H9 (cell line): ENCODE results near the gene MED22. TPM values are rescaled to one million over a fixed set of nuclear protein-coding genes. Genes with fewer than 3 reads are reported as not detected.
A peak's percentile ranks its signal among the peaks of the same experiment; 100 is the strongest.

ENCODE experiments used
- DNase-seq: peaks from one replicate; pipeline ENCODE4 v3.0.0-alpha.2; 2017
- H2AFZ ChIP-seq: one replicate; pipeline ENCODE4 v1.6.1; 2013; ENCODE audit warnings: mild to moderate bottlenecking, low read length, control low read depth, moderate library complexity
- H2AK5ac ChIP-seq: 2 replicates; pipeline ENCODE4 v1.6.1; 2013; ENCODE audit warnings: low read length, control low read depth, mixed read lengths; ENCODE audit not compliant: insufficient read length
- H2BK120ac ChIP-seq: one replicate; pipeline ENCODE4 v1.6.1; 2013; ENCODE audit warnings: low read depth, mild to moderate bottlenecking, low read length, control low read depth, inconsistent platforms; ENCODE audit not compliant: poor library complexity, severe bottlenecking
- H2BK12ac ChIP-seq: 2 replicates; pipeline ENCODE4 v1.6.1; 2013; ENCODE audit warnings: low read length, control low read depth, mixed read lengths, low read depth; ENCODE audit not compliant: insufficient read length
- H2BK15ac ChIP-seq: 2 replicates; pipeline ENCODE4 v1.6.1; 2013; ENCODE audit warnings: low read depth, low read length, control low read depth
- H2BK20ac ChIP-seq: one replicate; pipeline ENCODE4 v1.6.1; 2013; ENCODE audit warnings: low read depth, mild to moderate bottlenecking, low read length, control low read depth, inconsistent platforms; ENCODE audit not compliant: poor library complexity, severe bottlenecking
- H2BK5ac ChIP-seq: 2 replicates; pipeline ENCODE4 v1.6.1; 2013; ENCODE audit warnings: low read length, control low read depth, mixed read lengths; ENCODE audit not compliant: insufficient read length
- H3K14ac ChIP-seq: 2 replicates; pipeline ENCODE4 v1.6.1; 2013; ENCODE audit warnings: low read length, control low read depth; ENCODE audit not compliant: insufficient read depth
- H3K18ac ChIP-seq: 2 replicates; pipeline ENCODE4 v1.6.1; 2013; ENCODE audit warnings: low read depth, mild to moderate bottlenecking, mixed read lengths, low read length, control low read depth; ENCODE audit not compliant: insufficient read length
- H3K23ac ChIP-seq: 2 replicates; pipeline ENCODE4 v1.6.1; 2013; ENCODE audit warnings: low read length, control low read depth, mixed read lengths, low read depth; ENCODE audit not compliant: insufficient read length
- H3K23me2 ChIP-seq: 2 replicates; pipeline ENCODE4 v1.6.1; 2013; ENCODE audit warnings: low read depth, mild to moderate bottlenecking, mixed read lengths, low read length, control low read depth; ENCODE audit not compliant: insufficient read length, poor library complexity, severe bottlenecking
- H3K27ac ChIP-seq: 2 replicates; pipeline ENCODE4 v1.5.1; 2013; ENCODE audit warnings: low read length, control low read depth, mixed read lengths, low read depth; ENCODE audit not compliant: insufficient read length
- H3K27me3 ChIP-seq: 2 replicates; pipeline ENCODE4 v1.6.1; 2013; ENCODE audit warnings: low read length, control low read depth, inconsistent platforms; ENCODE audit not compliant: insufficient read depth
- H3K4ac ChIP-seq: 2 replicates; pipeline ENCODE4 v1.6.1; 2013; ENCODE audit warnings: low read depth, mild to moderate bottlenecking, control low read depth, inconsistent platforms, low read length, moderate library complexity
- H3K4me1 ChIP-seq: 2 replicates; pipeline ENCODE4 v1.6.1; 2013; ENCODE audit warnings: low read length, control low read depth, inconsistent platforms; ENCODE audit not compliant: insufficient read depth
- H3K4me2 ChIP-seq: 2 replicates; pipeline ENCODE4 v1.6.1; 2013; ENCODE audit warnings: low read length, control low read depth, mixed read lengths; ENCODE audit not compliant: insufficient read length, insufficient read depth
- H3K56ac ChIP-seq: 2 replicates; pipeline ENCODE4 v1.6.1; 2013; ENCODE audit warnings: low read depth, mild to moderate bottlenecking, mixed read lengths, low read length, control low read depth; ENCODE audit not compliant: insufficient read length
- H3K79me1 ChIP-seq: 2 replicates; pipeline ENCODE4 v1.6.1; 2013; ENCODE audit warnings: low read depth, mild to moderate bottlenecking, moderate library complexity, low read length, control low read depth, inconsistent platforms; ENCODE audit not compliant: insufficient read depth, poor library complexity, severe bottlenecking
- H3K79me2 ChIP-seq: 2 replicates; pipeline ENCODE4 v1.6.1; 2013; ENCODE audit warnings: low read length, control low read depth, inconsistent platforms; ENCODE audit not compliant: insufficient read depth
- H3K9ac ChIP-seq: 2 replicates; pipeline ENCODE4 v1.6.1; 2013; ENCODE audit warnings: low read length, control low read depth, mixed read lengths; ENCODE audit not compliant: insufficient read length; ENCODE audit errors: extremely low read depth
- H3K9me3 ChIP-seq: one replicate; pipeline ENCODE4 v1.6.1; 2013; ENCODE audit warnings: low read depth, low read length, inconsistent platforms; ENCODE audit not compliant: control insufficient read depth
- H3T11ph ChIP-seq: one replicate; pipeline ENCODE4 v1.6.1; 2013; ENCODE audit warnings: mild to moderate bottlenecking, low read length, control low read depth, inconsistent platforms
- H4K20me1 ChIP-seq: one replicate; pipeline ENCODE4 v1.6.1; 2013; ENCODE audit not compliant: control insufficient read depth, insufficient read length, insufficient read depth
- H4K5ac ChIP-seq: 2 replicates; pipeline ENCODE4 v1.6.1; 2013; ENCODE audit warnings: low read depth, mild to moderate bottlenecking, mixed read lengths, low read length, control low read depth; ENCODE audit not compliant: insufficient read length
- H4K8ac ChIP-seq: replicated peaks from 2 replicates; pipeline ENCODE4 v1.6.1; 2013; ENCODE audit warnings: low read length, control low read depth, mixed read lengths, low read depth; ENCODE audit not compliant: insufficient read length
- H4K91ac ChIP-seq: 2 replicates; pipeline ENCODE4 v1.6.1; 2013; ENCODE audit warnings: low read depth, mild to moderate bottlenecking, moderate library complexity, mixed read lengths, low read length, control low read depth; ENCODE audit not compliant: insufficient read length
- H3K27ac Mint-ChIP-seq, 3 experiments: 2 replicates in 2 of 3; 3 replicates in 1 of 3; pipeline ENCODE4 v1.8.0; 2020 to 2021; ENCODE audit warnings: mixed read lengths in 3 of 3, mild to moderate bottlenecking in 1 of 3, moderate library complexity in 1 of 3
- H3K27me3 Mint-ChIP-seq: 2 replicates; pipeline ENCODE4 v1.8.0; 2021; ENCODE audit warnings: low read depth, mild to moderate bottlenecking, moderate library complexity, mixed read lengths
- H3K36me3 Mint-ChIP-seq, 3 experiments: 2 replicates in 2 of 3; 3 replicates in 1 of 3; pipeline ENCODE4 v1.8.0; 2020 to 2021; ENCODE audit warnings: low read depth in 3 of 3, mixed read lengths in 3 of 3; ENCODE audit not compliant: insufficient read depth in 1 of 3
- H3K4me1 Mint-ChIP-seq, 2 experiments: 2 replicates each; pipeline ENCODE4 v1.8.0; 2020; ENCODE audit warnings: mixed read lengths in 2 of 2
- H3K4me3 Mint-ChIP-seq, 2 experiments: 2 replicates in 1 of 2; 3 replicates in 1 of 2; pipeline ENCODE4 v1.8.0; 2020 to 2021; ENCODE audit warnings: mild to moderate bottlenecking in 2 of 2, mixed read lengths in 2 of 2, moderate library complexity in 1 of 2
- H3K9me3 Mint-ChIP-seq, 2 experiments: 2 replicates in 1 of 2; 3 replicates in 1 of 2; pipeline ENCODE4 v1.8.0; 2020; ENCODE audit warnings: mild to moderate bottlenecking in 2 of 2, mixed read lengths in 2 of 2, moderate library complexity in 1 of 2
- WGBS: extraction: QIAGEN DNeasy Blood & Tissue Kit; methylation state at CpG from one replicate; pipeline ENCODE4 v1.1.7; 2013; ENCODE audit warnings: missing lambda C conversion rate, low lambda C conversion rate, mixed read lengths; ENCODE audit not compliant: insufficient read length; ENCODE audit errors: extremely low coverage; 5-methylcytosine and 5-hydroxymethylcytosine counted together
- total RNA-seq: library from RNA; stranded (reverse); gene quantifications from 2 replicates; pipeline ENCODE4 v1.2.1, GENCODE V29; 2021
- TF ChIP-seq, protein P1 (sequence below): fragments of 200-600 bp; sonication (generic); conservative IDR thresholded peaks from 3 replicates; pipeline ENCODE4 v1.8.0; 2021; ENCODE audit warnings: antibody characterized with exemption, mild to moderate bottlenecking

Gene MED22
- total RNA-seq, 1 experiment from 2014 or later, result 60.1 TPM

- Histone ChIP-seq H4K91ac (no peak overlapping the region), H4K20me1 (no peaks in the 10 kb centered on the region), H3K4ac (no peak overlapping the region), H2AFZ (no peak overlapping the region), H3K23me2 (peaks cover 5% of the 10 kb centered on the region), H3K4me1 (no peaks in the 10 kb centered on the region; the same call in 1 of the 2 replicates), H3K79me1 (peaks cover 10% of the 10 kb centered on the region), H3K18ac (no peak overlapping the region), H3K14ac (no peak overlapping the region), H3K56ac (no peak overlapping the region), H3K4me2 (no peak overlapping the region), H2BK15ac (no peak overlapping the region), H2BK5ac (no peak overlapping the region), H3K9me3 (no peaks in the 10 kb centered on the region), H2BK120ac (no peak overlapping the region), H3K79me2 (peaks cover 13% of the 10 kb centered on the region; the same call in 1 of the 2 replicates), H3T11ph (no peak overlapping the region), H3K9ac (no peak overlapping the region), H4K5ac (no peak overlapping the region), H3K27me3 (no peaks in the 10 kb centered on the region), H2BK20ac (no peak overlapping the region), H3K27ac (no peak overlapping the region), H2AK5ac (no peak overlapping the region), H4K8ac (no peak overlapping the region), H2BK12ac (no peak overlapping the region), H3K23ac (no peak overlapping the region)
- H3K27me3 Mint-ChIP-seq, result no peaks in the 10 kb centered on the region
- H3K36me3 Mint-ChIP-seq, result peaks cover 65 to 88% (median 85%) of the 10 kb centered on the region in 3 experiments
- peak overlapping the region in 1 of 2 experiments; percentile 99; a peak in 1 of 5 replicates for H3K4me3 Mint-ChIP-seq
- TF ChIP-seq, protein P1, sequence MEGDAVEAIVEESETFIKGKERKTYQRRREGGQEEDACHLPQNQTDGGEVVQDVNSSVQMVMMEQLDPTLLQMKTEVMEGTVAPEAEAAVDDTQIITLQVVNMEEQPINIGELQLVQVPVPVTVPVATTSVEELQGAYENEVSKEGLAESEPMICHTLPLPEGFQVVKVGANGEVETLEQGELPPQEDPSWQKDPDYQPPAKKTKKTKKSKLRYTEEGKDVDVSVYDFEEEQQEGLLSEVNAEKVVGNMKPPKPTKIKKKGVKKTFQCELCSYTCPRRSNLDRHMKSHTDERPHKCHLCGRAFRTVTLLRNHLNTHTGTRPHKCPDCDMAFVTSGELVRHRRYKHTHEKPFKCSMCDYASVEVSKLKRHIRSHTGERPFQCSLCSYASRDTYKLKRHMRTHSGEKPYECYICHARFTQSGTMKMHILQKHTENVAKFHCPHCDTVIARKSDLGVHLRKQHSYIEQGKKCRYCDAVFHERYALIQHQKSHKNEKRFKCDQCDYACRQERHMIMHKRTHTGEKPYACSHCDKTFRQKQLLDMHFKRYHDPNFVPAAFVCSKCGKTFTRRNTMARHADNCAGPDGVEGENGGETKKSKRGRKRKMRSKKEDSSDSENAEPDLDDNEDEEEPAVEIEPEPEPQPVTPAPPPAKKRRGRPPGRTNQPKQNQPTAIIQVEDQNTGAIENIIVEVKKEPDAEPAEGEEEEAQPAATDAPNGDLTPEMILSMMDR, result no peak
- no peak overlapping the region for H3K27ac Mint-ChIP-seq
- WGBS, result no CpG with 5 or more reads among the region's 6 CpGs
- no peak for DNase-seq
- peaks cover 22 to 33% of the 10 kb centered on the region in 2 experiments for H3K4me1 Mint-ChIP-seq
- H3K9me3 Mint-ChIP-seq, result peaks cover 0 to 3% of the 10 kb centered on the region in 2 experiments; a peak in 1 of 5 replicates
These were observed 2.3 kb downstream of the MED22 start for GRCh38 chr9:133345596-133345995.
